ENCODE measurements around the gene CNTNAP5. TPM values are rescaled to one million over a fixed set of nuclear protein-coding genes. Genes with fewer than 3 reads are reported as not detected.

Gene CNTNAP5
- total RNA-seq, 1 experiment from 2014 or later: not detected

DNA sequence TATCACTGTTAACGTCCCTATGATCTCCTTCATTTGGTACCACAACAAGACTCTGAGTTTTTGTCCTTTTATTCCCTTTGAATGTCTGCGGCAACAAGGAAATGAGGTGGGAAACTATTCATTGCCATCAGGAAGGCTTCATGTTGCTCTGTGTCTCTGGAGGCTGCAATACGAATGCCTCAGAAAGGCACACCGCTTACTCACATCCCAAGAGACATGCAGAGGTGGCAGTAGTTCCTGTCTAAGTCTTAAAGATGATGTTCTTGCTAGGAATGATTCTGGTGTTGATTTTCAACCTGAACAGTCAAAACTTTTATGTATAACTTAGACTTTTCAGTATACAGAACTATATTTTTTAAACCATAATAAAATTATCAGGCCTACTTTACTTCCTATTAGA, 24.0 kb downstream of the CNTNAP5 start:
- in situ Hi-C loops (cut with HindIII; ENCODE audit: low pct_unique_long_range_greater_than_20kb, low sequenced_read_pairs): no loop called here
- DNase-seq (ENCODE audit: low read depth): no peak

GRCh38 chr2:124050833-124051497, 25.9 kb downstream of the CNTNAP5 start:
- in situ Hi-C loops (cut with HindIII; ENCODE audit: low pct_unique_long_range_greater_than_20kb, low sequenced_read_pairs): no loop called here
- DNase-seq (ENCODE audit: low read depth): no peak

GRCh38 chr2:124053796-124054195, 28.7 kb downstream of the CNTNAP5 start:
- in situ Hi-C loops (cut with HindIII; ENCODE audit: low pct_unique_long_range_greater_than_20kb, low sequenced_read_pairs): no loop called here
- DNase-seq (ENCODE audit: low read depth): no peak

DNA sequence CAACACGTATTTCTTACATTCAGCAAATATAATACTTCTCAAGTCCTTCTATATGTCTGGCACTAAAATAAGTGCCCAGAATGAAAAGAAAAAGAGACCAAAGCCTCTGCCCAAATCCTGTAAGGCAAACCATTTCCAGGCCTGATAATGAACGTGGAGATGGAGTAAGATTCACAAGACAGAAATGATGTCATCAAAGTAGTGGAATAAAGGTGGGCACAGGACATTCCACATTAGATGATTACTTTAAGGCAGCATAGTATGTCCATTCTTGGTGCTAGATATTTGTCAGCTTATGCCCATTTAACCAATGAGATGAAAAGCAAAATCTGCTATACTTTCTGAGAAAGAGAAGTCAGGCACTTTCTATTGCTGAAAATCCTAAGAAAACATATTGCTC, 38.5 kb downstream of the CNTNAP5 start:
- DNase-seq (ENCODE audit: low read depth): no peak
- in situ Hi-C loops (cut with HindIII; ENCODE audit: low pct_unique_long_range_greater_than_20kb, low sequenced_read_pairs): no loop called here

DNA sequence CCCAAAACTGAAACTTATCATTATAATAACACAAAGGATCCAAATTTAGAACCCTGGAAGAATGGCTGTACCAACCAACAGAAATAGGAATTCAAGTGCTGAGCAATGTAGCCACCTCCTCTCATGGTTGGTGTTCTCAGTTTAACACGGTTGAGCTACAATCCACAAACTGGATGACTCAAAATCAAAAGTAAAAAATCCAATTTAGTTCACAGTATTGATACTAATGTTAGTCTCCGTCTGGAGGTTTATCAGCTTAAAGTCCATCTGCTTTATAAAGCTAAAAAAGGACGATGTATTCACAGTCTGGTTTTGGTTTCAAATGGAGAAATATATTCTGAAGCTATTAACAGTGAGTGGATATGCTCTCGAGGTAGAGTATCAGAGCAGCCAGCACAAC, 40.5 kb downstream of the CNTNAP5 start:
- no peak for DNase-seq (ENCODE audit: low read depth)
- in situ Hi-C loops (cut with HindIII; ENCODE audit: low pct_unique_long_range_greater_than_20kb, low sequenced_read_pairs): no loop called here

DNA sequence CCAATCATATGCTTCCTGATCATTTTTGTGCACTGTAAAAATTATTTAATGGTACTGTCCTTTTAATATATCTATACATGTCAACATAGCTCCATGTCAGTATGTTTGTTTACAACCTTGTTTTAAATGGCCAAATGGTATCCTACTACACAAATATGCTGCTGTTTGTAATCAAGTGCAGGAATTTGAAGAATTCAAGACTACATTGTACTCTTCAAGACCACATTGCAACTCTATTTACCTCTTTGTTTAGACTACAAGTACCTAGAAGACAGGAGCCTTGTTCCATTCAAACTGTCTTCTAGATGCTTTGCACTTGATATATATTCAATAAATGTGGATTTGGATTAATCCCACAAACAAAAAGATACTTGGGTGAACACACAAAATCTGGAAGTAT, 41.7 kb downstream of the CNTNAP5 start:
- DNase-seq (ENCODE audit: low read depth): no peak
- in situ Hi-C loops (cut with HindIII; ENCODE audit: low pct_unique_long_range_greater_than_20kb, low sequenced_read_pairs): no loop called here

- no peak for DNase-seq (ENCODE audit: low read depth)
- in situ Hi-C loops (cut with HindIII; ENCODE audit: low pct_unique_long_range_greater_than_20kb, low sequenced_read_pairs): no loop called here
Observed at GRCh38 chr2:124079045-124079444, 54.0 kb downstream of the CNTNAP5 start.

- in situ Hi-C loops (cut with HindIII; ENCODE audit: low pct_unique_long_range_greater_than_20kb, low sequenced_read_pairs): no loop called here
- no peak for DNase-seq (ENCODE audit: low read depth)
Observed at GRCh38 chr2:124080281-124081153, 55.4 kb downstream of the CNTNAP5 start.

DNA sequence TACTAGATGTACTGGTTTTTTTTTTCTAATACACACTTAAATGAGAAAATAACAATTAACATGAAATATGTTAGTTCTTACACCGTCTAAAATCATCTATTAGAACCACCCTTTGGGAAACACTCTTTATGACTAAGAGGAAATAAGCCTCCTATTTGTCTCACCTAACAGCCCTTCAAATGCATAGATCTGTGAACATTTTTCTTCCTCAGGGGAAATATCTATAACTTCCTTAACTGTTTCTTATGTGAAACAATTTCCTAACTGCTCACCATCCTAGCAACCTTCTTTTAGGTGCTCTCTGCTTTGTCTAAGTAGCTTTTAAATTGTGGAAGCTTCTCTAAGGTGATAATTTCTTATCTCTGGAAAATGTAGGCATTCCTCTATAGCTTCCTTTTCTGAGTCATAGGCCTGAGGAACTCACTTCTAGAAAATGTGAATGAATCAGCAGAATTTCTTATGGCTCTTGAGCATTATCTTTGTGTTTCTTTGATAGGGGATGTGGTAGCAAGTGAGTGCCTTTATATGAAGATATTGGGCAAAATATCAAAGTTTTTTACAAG, 56.1 kb downstream of the CNTNAP5 start:
- in situ Hi-C loops (cut with HindIII; ENCODE audit: low pct_unique_long_range_greater_than_20kb, low sequenced_read_pairs): no loop called here
- DNase-seq (ENCODE audit: low read depth): peak; percentile 23

GRCh38 chr2:124088616-124089015, 63.5 kb downstream of the CNTNAP5 start:
- in situ Hi-C loops (cut with HindIII; ENCODE audit: low pct_unique_long_range_greater_than_20kb, low sequenced_read_pairs): no loop called here

DNA sequence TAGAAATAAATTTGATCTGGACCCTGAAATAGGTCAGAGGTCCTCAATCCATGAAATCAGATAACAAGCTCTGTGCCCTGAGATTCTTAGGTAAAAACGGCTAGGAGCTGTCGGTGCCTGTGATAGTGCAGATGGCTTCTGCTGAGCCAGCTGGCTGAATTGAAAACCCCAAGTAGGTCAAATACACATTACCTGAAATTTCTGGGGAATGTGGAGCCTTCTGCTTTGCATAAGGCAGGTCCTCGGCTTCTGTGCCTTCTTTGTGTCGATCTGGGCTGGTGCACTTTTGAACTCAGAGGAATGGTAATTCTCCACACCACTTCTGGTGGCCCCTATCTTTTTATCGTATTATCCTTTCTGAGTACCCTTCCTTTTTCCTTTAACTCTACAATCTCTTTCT, 66.6 kb downstream of the CNTNAP5 start:
- in situ Hi-C loops (cut with HindIII; ENCODE audit: low pct_unique_long_range_greater_than_20kb, low sequenced_read_pairs): no loop called here

More at GRCh38 chr2:124088616-124089015, 63.5 kb downstream of the CNTNAP5 start:
- no peak for DNase-seq (ENCODE audit: low read depth)

GRCh38 chr2:124092651-124093050, 67.6 kb downstream of the CNTNAP5 start:
- in situ Hi-C loops (cut with HindIII; ENCODE audit: low pct_unique_long_range_greater_than_20kb, low sequenced_read_pairs): no loop called here
- no peak for DNase-seq (ENCODE audit: low read depth)

More for the DNA sequence above, 66.6 kb downstream of the CNTNAP5 start:
- DNase-seq (ENCODE audit: low read depth): no peak

DNA sequence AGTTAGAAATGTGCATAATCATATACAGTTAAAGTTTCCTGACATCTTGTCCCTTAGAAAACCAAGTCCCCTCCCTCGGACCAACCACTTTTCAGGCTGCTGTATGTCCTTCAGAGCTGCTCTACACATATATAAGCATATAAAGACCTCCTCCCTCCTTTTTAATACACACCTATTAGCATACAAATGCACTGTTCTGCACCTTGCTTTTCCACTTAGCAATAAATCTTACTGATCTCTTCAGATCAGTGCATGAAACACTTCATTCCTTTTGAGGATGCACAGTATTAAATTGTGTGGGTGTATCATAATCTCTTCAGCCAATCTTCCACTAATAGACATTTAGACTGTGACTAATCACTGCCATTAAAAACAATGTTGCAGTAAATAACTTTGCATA, 79.8 kb downstream of the CNTNAP5 start:
- in situ Hi-C loops (cut with HindIII; ENCODE audit: low pct_unique_long_range_greater_than_20kb, low sequenced_read_pairs): no loop called here
- no peak for DNase-seq (ENCODE audit: low read depth)

- DNase-seq (ENCODE audit: low read depth): no peak
- in situ Hi-C loops (cut with HindIII; ENCODE audit: low pct_unique_long_range_greater_than_20kb, low sequenced_read_pairs): no loop called here
Observed at GRCh38 chr2:124112206-124112605, 87.1 kb downstream of the CNTNAP5 start.

- in situ Hi-C loops (cut with HindIII; ENCODE audit: low pct_unique_long_range_greater_than_20kb, low sequenced_read_pairs): no loop called here
- DNase-seq (ENCODE audit: low read depth): no peak
Observed at GRCh38 chr2:124112966-124113365, 87.9 kb downstream of the CNTNAP5 start.

- in situ Hi-C loops (cut with HindIII; ENCODE audit: low pct_unique_long_range_greater_than_20kb, low sequenced_read_pairs): no loop called here
- DNase-seq (ENCODE audit: low read depth): no peak
Observed at GRCh38 chr2:124120246-124120645, 95.2 kb downstream of the CNTNAP5 start.

DNA sequence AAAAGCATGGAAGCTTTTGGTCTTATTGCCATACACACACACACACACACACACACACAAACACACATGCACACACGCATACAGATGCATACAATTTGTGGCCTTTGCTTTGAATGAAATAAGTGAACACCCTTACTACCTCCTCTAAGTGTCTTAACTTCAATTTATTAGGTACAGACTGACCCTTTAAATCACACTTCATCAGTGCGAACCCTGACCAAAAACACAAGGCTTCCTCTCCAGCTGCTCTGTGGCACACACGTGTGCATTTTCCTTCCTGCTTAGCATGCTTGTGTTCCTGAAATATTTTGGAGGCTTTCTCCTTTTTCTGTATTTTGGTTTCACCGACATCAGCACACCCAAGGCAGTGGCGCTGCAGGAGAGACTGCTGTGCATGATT, 96.0 kb downstream of the CNTNAP5 start:
- no peak for DNase-seq (ENCODE audit: low read depth)
- in situ Hi-C loops (cut with HindIII; ENCODE audit: low pct_unique_long_range_greater_than_20kb, low sequenced_read_pairs): no loop called here

GRCh38 chr2:124121760-124122275, 96.7 kb downstream of the CNTNAP5 start:
- DNase-seq (ENCODE audit: low read depth): no peak
- in situ Hi-C loops (cut with HindIII; ENCODE audit: low pct_unique_long_range_greater_than_20kb, low sequenced_read_pairs): no loop called here

DNA sequence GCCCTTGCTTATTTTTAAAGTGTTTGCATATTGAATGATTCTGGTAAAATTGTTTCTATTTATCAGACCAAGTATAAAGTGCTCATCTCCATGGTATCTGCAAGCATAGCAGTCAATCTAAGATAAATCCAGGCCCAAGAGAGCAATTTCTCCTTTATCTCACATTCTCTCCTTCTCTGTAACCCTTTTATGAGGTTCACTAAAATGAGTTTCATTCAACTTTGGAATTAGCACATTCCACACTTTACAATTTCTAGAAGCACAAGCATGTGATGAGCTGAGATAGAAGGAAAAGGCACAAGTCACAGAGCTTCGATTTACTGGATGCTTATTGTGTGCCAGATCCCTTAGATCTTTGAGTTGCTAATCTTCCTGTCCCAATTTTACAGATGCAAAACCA, 97.3 kb downstream of the CNTNAP5 start:
- in situ Hi-C loops (cut with HindIII; ENCODE audit: low pct_unique_long_range_greater_than_20kb, low sequenced_read_pairs): no loop called here
- DNase-seq (ENCODE audit: low read depth): no peak

All from Caki2 (cell line).